Activated naive CD4-positive, alpha-beta T cell treated with anti-CD3 and anti-CD28 coated beads for 36 hours (primary cell): ENCODE data around the gene PLEKHA6. TPM values are rescaled to one million over a fixed set of nuclear protein-coding genes. Genes with fewer than 3 reads are reported as not detected.
A peak's percentile ranks its signal among the peaks of the same experiment; 100 is the strongest.

Experiments
- CTCF ChIA-PET: fragments of 350-600 bp; sonication (Branson Sonifier 250); formaldehyde crosslinking; loops from one replicate; lab custom pipeline; 2021; ENCODE audit warnings: antibody characterized with exemption; lab: Charles Lee
- DNase-seq: peaks from one replicate; pipeline ENCODE4 v3.0.0-alpha.2; 2020
- H3K27ac Mint-ChIP-seq: one replicate; pipeline ENCODE4 v1.8.0; 2021; ENCODE audit warnings: mild to moderate bottlenecking, mixed read lengths
- H3K27me3 Mint-ChIP-seq: one replicate; pipeline ENCODE4 v1.8.0; 2021; ENCODE audit warnings: low read depth, mixed read lengths
- H3K36me3 Mint-ChIP-seq: one replicate; pipeline ENCODE4 v1.8.0; 2021; ENCODE audit warnings: low read depth, mixed read lengths
- H3K4me1 Mint-ChIP-seq: one replicate; pipeline ENCODE4 v1.8.0; 2021; ENCODE audit warnings: low read depth, mixed read lengths
- H3K4me3 Mint-ChIP-seq: one replicate; pipeline ENCODE4 v1.8.0; 2021; ENCODE audit warnings: mild to moderate bottlenecking, moderate library complexity, mixed read lengths
- H3K9me3 Mint-ChIP-seq: one replicate; pipeline ENCODE4 v1.8.0; 2021; ENCODE audit warnings: mixed read lengths
- intact Hi-C: fragments of 100-400 bp; cut with micrococcal nuclease; formaldehyde crosslinking; loops from one replicate; pipeline ENCODE4 v1.15.1; 2023
- total RNA-seq, 2 experiments: library from RNA; stranded (reverse); gene quantifications; one replicate each; pipeline ENCODE4 v1.2.3, GENCODE V29; 2021

Gene PLEKHA6
- total RNA-seq, 2 experiments from 2014 or later, result 0.17 to 0.52 TPM

GRCh38 chr1:204326771-204327300 lies 32.9 kb downstream of the PLEKHA6 start:
- CTCF ChIA-PET, result interaction anchor here (0.6 to 1.3 kb wide), 3 partner anchors 32 to 164 kb away, joined by 3 to 5 read pairs (median 4); no protein-coding TSS in a partner anchor

GRCh38 chr1:204325944-204326343 lies 33.8 kb downstream of the PLEKHA6 start:
- peaks cover 18% of the 10 kb centered on the region for H3K4me1 Mint-ChIP-seq
- intact Hi-C loops, result loop anchor here (2.0 kb wide), 1 partner anchor 39 kb away; no protein-coding TSS in a partner anchor
- DNase-seq, result no peak
- no peaks in the 10 kb centered on the region for H3K9me3 Mint-ChIP-seq
- no peak overlapping the region for H3K27ac Mint-ChIP-seq
- no peak overlapping the region for H3K4me3 Mint-ChIP-seq
- H3K36me3 Mint-ChIP-seq, result no peaks in the 10 kb centered on the region
- CTCF ChIA-PET, result interaction anchor here (0.6 to 1.2 kb wide), 2 partner anchors 33 to 38 kb away, joined by 3 to 5 read pairs; no protein-coding TSS in a partner anchor
- H3K27me3 Mint-ChIP-seq, result no peaks in the 10 kb centered on the region

More at GRCh38 chr1:204326771-204327300, 32.9 kb downstream of the PLEKHA6 start:
- Mint-ChIP-seq H3K4me3 (no peak overlapping the region), H3K27me3 (no peaks in the 10 kb centered on the region), H3K27ac (no peak overlapping the region), H3K4me1 (peaks cover 18% of the 10 kb centered on the region), H3K9me3 (no peaks in the 10 kb centered on the region), H3K36me3 (no peaks in the 10 kb centered on the region)
- DNase-seq, result no peak
- intact Hi-C loops, result no loop called here

DNA sequence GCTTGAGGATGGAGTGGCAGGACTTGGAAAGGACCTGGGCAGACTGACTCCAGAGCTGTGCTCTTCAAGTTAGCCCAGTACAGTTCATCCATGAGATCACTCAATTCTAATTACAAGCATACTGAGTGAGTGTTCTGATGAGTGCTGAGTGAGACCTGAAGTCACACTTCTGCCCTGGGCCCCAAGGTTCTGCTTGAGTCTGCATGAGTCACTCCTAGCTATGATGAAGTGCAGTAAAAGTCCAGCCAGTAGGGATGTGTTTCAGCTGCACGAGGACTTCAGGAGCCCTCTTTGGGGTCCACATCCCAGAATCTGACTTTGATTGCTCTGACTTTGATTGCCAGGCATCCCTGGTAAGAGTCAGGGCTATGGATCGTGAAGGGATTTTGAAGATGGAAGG lies 35.8 kb downstream of the PLEKHA6 start:
- Mint-ChIP-seq H3K36me3 (no peaks in the 10 kb centered on the region), H3K4me3 (no peak overlapping the region), H3K4me1 (peaks cover 22% of the 10 kb centered on the region), H3K27me3 (no peaks in the 10 kb centered on the region), H3K9me3 (no peaks in the 10 kb centered on the region), H3K27ac (peak overlapping the region; percentile 59)
- CTCF ChIA-PET, result interaction anchor here (0.6 to 3.5 kb wide), 7 partner anchors 25 to 160 kb away, joined by 3 to 20 read pairs (median 4); no protein-coding TSS in a partner anchor
- DNase-seq, result peak; percentile 88
- intact Hi-C loops, result loop anchor here (1.0 to 5.0 kb wide), 3 partner anchors 37 to 183 kb away; no protein-coding TSS in a partner anchor

DNA sequence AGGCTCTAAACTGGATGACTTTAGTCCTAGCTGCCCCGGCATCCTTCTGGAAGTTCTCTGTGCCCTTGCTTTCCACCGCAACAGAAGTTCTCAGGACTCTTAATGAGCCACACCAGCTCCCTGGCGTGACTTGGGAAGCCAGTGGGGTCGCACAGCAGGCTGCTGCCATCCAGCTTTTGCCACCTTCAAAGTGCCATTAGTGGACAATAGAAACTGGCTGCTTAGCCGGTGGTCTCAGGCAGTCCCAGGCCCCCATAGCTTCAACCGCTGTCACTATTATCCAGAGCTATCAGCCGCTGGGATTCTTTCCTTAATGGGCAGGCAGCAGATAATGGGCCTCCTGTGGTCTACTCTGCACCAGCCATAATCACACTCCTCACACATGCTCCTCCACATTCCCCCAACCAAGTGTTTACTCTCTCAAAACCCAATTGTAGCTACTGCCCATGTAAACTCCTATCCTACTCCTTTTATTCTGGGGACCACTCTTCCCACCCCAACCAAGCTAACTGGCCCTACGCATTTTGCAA lies 37.3 kb downstream of the PLEKHA6 start:
- no peaks in the 10 kb centered on the region for H3K36me3 Mint-ChIP-seq
- intact Hi-C loops, result loop anchor here (5.0 kb wide), 1 partner anchor 185 kb away; no protein-coding TSS in a partner anchor

GRCh38 chr1:204321665-204322064 lies 38.1 kb downstream of the PLEKHA6 start:
- Mint-ChIP-seq H3K4me1 (peaks cover 22% of the 10 kb centered on the region), H3K4me3 (no peak overlapping the region), H3K27ac (no peak overlapping the region), H3K9me3 (no peaks in the 10 kb centered on the region), H3K27me3 (no peaks in the 10 kb centered on the region), H3K36me3 (no peaks in the 10 kb centered on the region)
- no peak for DNase-seq
- CTCF ChIA-PET, result interaction anchor here (3.5 kb wide), 1 partner anchor 42 kb away, joined by 20 read pairs; no protein-coding TSS in a partner anchor
- intact Hi-C loops, result loop anchor here (5.0 kb wide), 1 partner anchor 186 kb away; no protein-coding TSS in a partner anchor

More for the DNA sequence above, 37.3 kb downstream of the PLEKHA6 start:
- Mint-ChIP-seq H3K4me3 (no peak overlapping the region), H3K27ac (no peak overlapping the region), H3K9me3 (no peaks in the 10 kb centered on the region), H3K27me3 (no peaks in the 10 kb centered on the region), H3K4me1 (peaks cover 22% of the 10 kb centered on the region)
- no peak for DNase-seq
- CTCF ChIA-PET, result interaction anchor here (1.6 to 3.5 kb wide), 2 partner anchors 41 to 64 kb away, joined by 5 to 20 read pairs; no protein-coding TSS in a partner anchor

- intact Hi-C loops, result loop anchor here (5.0 kb wide), 1 partner anchor 186 kb away; no protein-coding TSS in a partner anchor
- CTCF ChIA-PET, result interaction anchor here (0.8 to 1.0 kb wide), 3 partner anchors 19 to 114 kb away, joined by 3 to 4 read pairs (median 3); no protein-coding TSS in a partner anchor
These were observed 38.7 kb downstream of the PLEKHA6 start for GRCh38 chr1:204321051-204321450.

GRCh38 chr1:204320382-204320804 lies 39.3 kb downstream of the PLEKHA6 start:
- Mint-ChIP-seq H3K36me3 (no peaks in the 10 kb centered on the region), H3K9me3 (no peaks in the 10 kb centered on the region), H3K27ac (no peak overlapping the region), H3K27me3 (no peaks in the 10 kb centered on the region), H3K4me3 (no peak overlapping the region), H3K4me1 (peaks cover 22% of the 10 kb centered on the region)
- CTCF ChIA-PET, result interaction anchor here (0.8 to 1.2 kb wide), 5 partner anchors 18 to 157 kb away, joined by 3 to 4 read pairs (median 3); no protein-coding TSS in a partner anchor
- DNase-seq, result peak; percentile 43
- intact Hi-C loops, result loop anchor here (5.0 kb wide), 1 partner anchor 187 kb away; no protein-coding TSS in a partner anchor

More at GRCh38 chr1:204321051-204321450, 38.7 kb downstream of the PLEKHA6 start:
- H3K27me3 Mint-ChIP-seq, result no peaks in the 10 kb centered on the region
- H3K4me1 Mint-ChIP-seq, result peaks cover 22% of the 10 kb centered on the region
- no peaks in the 10 kb centered on the region for H3K9me3 Mint-ChIP-seq
- no peaks in the 10 kb centered on the region for H3K36me3 Mint-ChIP-seq
- no peak overlapping the region for H3K4me3 Mint-ChIP-seq
- no peak overlapping the region for H3K27ac Mint-ChIP-seq
- DNase-seq, result no peak

DNA sequence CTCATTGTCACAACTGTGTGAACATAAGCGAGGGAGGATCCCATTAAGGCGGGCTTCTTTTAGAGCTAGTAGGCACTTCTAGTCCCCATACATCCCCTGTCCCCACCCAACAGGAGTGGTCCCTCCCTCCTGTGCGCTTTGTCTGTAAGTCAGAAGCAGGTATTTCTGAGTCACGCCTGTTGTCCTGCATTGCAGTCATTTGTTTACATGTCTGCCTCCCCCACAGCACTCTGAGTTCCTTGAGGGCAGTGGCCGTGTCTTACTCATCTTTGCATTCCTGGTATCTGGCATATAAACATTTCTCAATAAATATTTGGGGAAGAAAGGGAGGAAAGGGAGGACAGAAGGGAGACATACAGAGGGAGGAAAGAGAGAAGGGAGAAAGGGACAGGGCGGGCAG lies 40.3 kb downstream of the PLEKHA6 start:
- H3K27me3 Mint-ChIP-seq, result no peaks in the 10 kb centered on the region
- H3K4me3 Mint-ChIP-seq, result no peak overlapping the region
- H3K9me3 Mint-ChIP-seq, result no peaks in the 10 kb centered on the region
- H3K4me1 Mint-ChIP-seq, result peaks cover 20% of the 10 kb centered on the region
- no peak overlapping the region for H3K27ac Mint-ChIP-seq
- H3K36me3 Mint-ChIP-seq, result no peaks in the 10 kb centered on the region
- DNase-seq, result no peak
- intact Hi-C loops, result no loop called here
- CTCF ChIA-PET, result interaction anchor here (1.0 to 1.2 kb wide), 2 partner anchors 19 to 157 kb away, joined by 3 to 4 read pairs; no protein-coding TSS in a partner anchor

DNA sequence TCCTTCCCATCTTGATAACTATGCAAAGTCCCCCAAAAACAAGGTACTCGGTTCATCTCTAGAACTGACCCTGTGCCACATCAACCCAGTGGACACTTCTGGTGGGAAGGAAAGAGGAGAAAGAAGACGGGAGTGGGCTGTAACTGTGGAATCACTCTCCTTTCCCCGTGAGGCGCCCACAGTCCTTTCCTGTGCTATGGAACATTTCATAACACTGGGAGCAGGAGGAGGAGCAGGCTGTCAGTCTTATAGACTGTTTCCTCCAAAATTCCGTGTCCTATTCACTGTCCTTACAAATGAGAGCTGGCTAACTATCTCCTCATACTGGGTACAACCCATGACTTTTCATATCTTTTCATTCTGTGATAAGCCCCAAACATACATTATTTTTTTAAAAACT lies 40.7 kb downstream of the PLEKHA6 start:
- Mint-ChIP-seq H3K4me1 (peaks cover 19% of the 10 kb centered on the region), H3K36me3 (no peaks in the 10 kb centered on the region), H3K9me3 (no peaks in the 10 kb centered on the region), H3K4me3 (no peak overlapping the region), H3K27me3 (no peaks in the 10 kb centered on the region), H3K27ac (no peak overlapping the region)
- intact Hi-C loops, result no loop called here
- no peak for DNase-seq
- CTCF ChIA-PET, result interaction anchor here (0.5 to 1.2 kb wide), 2 partner anchors 19 to 413 kb away, joined by 3 to 4 read pairs; no protein-coding TSS in a partner anchor

DNA sequence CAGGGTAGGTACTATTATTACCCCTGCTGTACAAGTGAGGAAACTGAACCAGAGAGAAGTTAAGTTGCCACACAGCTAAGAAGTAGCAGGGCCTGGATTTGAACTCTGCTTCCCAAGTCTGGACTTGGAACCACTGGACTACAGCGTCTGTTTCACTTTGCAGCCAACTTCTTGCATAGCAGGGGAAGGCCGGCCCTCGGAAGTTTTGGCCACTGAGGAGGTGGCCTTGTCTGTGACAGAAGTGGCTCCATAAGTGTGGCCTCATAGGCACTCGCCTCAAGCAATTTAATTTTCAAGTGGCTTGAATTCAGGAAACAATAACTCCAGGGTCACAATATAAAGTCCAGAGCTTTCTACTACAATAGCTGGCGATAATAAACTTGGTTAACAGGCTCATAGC lies 41.4 kb downstream of the PLEKHA6 start:
- Mint-ChIP-seq H3K4me3 (no peak overlapping the region), H3K36me3 (no peaks in the 10 kb centered on the region), H3K4me1 (peaks cover 19% of the 10 kb centered on the region), H3K9me3 (no peaks in the 10 kb centered on the region), H3K27ac (no peak overlapping the region), H3K27me3 (no peaks in the 10 kb centered on the region)
- CTCF ChIA-PET, result interaction anchor here (0.5 kb wide), 1 partner anchor 412 kb away, joined by 3 read pairs; no protein-coding TSS in a partner anchor
- intact Hi-C loops, result no loop called here
- DNase-seq, result no peak

DNA sequence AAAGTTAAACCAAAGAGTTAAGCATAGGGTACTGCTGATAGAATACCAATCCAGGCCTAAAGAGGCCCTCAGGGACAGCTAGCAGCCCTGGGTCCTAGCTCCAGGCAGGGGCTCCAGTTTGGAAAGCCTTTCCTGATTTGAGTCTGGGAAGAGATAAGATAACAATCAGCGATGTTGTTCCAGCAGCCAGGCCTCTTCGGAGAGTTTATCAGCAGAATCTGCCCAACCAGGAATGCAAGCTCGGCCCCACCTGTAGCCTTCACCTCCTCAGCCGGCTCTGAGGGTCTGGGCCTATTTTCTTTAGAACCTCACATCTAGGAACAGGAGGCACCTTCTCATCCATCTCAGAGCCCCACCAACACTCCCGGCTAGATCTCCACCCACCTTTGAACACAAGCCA lies 42.6 kb downstream of the PLEKHA6 start:
- intact Hi-C loops, result no loop called here
- Mint-ChIP-seq H3K4me3 (no peak overlapping the region), H3K4me1 (peaks cover 13% of the 10 kb centered on the region), H3K27ac (no peak overlapping the region), H3K36me3 (no peaks in the 10 kb centered on the region), H3K9me3 (no peaks in the 10 kb centered on the region), H3K27me3 (no peaks in the 10 kb centered on the region)
- DNase-seq, result no peak
- CTCF ChIA-PET, result no interaction called here

DNA sequence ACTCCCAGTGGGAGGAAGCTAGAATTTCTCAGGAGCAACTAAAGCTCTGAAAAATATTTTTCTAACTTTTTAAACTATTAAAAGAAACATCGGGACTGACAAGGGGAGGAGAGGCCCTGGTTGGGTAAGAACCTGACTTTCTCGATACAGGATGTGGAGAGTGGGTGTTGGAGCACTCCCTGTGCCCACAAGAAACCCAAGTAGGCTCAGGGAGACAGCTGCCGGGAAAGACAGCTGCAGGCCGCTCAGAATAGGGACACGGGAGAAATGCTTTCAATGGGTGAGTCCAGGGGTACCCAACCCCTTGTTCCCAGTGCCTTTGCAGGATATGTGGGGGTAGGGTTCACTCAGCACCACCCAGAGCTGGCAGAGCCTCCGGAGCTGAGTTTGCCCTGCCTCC lies 43.6 kb downstream of the PLEKHA6 start:
- CTCF ChIA-PET, result interaction anchor here (0.9 to 1.2 kb wide), 3 partner anchors 14 to 34 kb away, joined by 3 to 4 read pairs (median 3); no protein-coding TSS in a partner anchor
- intact Hi-C loops, result no loop called here
- H3K4me3 Mint-ChIP-seq, result no peak overlapping the region
- DNase-seq, result no peak
- no peaks in the 10 kb centered on the region for H3K36me3 Mint-ChIP-seq
- no peaks in the 10 kb centered on the region for H3K27me3 Mint-ChIP-seq
- H3K9me3 Mint-ChIP-seq, result no peaks in the 10 kb centered on the region
- H3K4me1 Mint-ChIP-seq, result peaks cover 13% of the 10 kb centered on the region
- no peak overlapping the region for H3K27ac Mint-ChIP-seq
